ENCODE data around the gene WNT6. TPM values are rescaled to one million over a fixed set of nuclear protein-coding genes. Genes with fewer than 3 reads are reported as not detected.

Gene WNT6
- polyA plus RNA-seq, 4 donors, result 0.20 to 1.9 (median 0.43) TPM

GRCh38 chr2:218920504-218920903 lies 60.9 kb downstream of the WNT6 start:
- DNase-seq (ENCODE audit: low read depth in 4 of 4, low spot score in 3 of 4), result no peak

Other genes starting within 250 kb of the WNT6 start
- gene ZNF142, start 200.2 kb upstream of the WNT6 start, polyA plus RNA-seq (ENCODE audit: insufficient read length in 4 of 4), result 10 to 100 TPM; 15.9 to 23.9 (median 18.6) TPM
- gene BCS1L, start 200.1 kb upstream of the WNT6 start, polyA plus RNA-seq (ENCODE audit: insufficient read length in 4 of 4), result 10 to 100 TPM; 36.4 to 60.4 (median 47.9) TPM
- gene RNF25, start 187.8 kb upstream of the WNT6 start, polyA plus RNA-seq (ENCODE audit: insufficient read length in 4 of 4), result 10 to 100 TPM; 43.0 to 50.2 (median 44.5) TPM
- gene STK36, start 187.7 kb upstream of the WNT6 start, polyA plus RNA-seq (ENCODE audit: insufficient read length in 4 of 4), result 100 to 1,000 TPM in 1 of 4 donors, 10 to 100 TPM in 3; 61.2 to 119 (median 68.6) TPM
- 10 to 100 TPM; 18.9 to 42.3 (median 34.7) TPM for gene TTLL4, start 149.0 kb upstream of the WNT6 start, polyA plus RNA-seq (ENCODE audit: insufficient read length in 4 of 4)
- 10 to 100 TPM; 10.6 to 52.6 (median 42.3) TPM for gene CYP27A1, start 77.7 kb upstream of the WNT6 start, polyA plus RNA-seq (ENCODE audit: insufficient read length in 4 of 4)
- not detected for gene PRKAG3, start 28.0 kb upstream of the WNT6 start, polyA plus RNA-seq (ENCODE audit: insufficient read length in 4 of 4)
- gene WNT10A, start 21.0 kb downstream of the WNT6 start, polyA plus RNA-seq (ENCODE audit: insufficient read length in 4 of 4), result 1 to 10 TPM in 2 of 4 donors, under 1 TPM in 2; 0.08 to 1.5 (median 0.96) TPM
- under 1 TPM in 3 of 4 donors, not detected in 1; 0.08 to 0.14 (median 0.14) TPM for gene CDK5R2, start 99.9 kb downstream of the WNT6 start, polyA plus RNA-seq (ENCODE audit: insufficient read length in 4 of 4)
- under 1 TPM in 3 of 4 donors, not detected in 1; 0.11 to 0.46 (median 0.11) TPM for gene FEV, start 125.4 kb downstream of the WNT6 start, polyA plus RNA-seq (ENCODE audit: insufficient read length in 4 of 4)
- not detected for gene CRYBA2, start 133.6 kb downstream of the WNT6 start, polyA plus RNA-seq (ENCODE audit: insufficient read length in 4 of 4)
- gene CFAP65, start 181.7 kb downstream of the WNT6 start, polyA plus RNA-seq (ENCODE audit: insufficient read length in 4 of 4), result under 1 TPM; 0.20 to 0.43 (median 0.27) TPM
- gene IHH, start 201.1 kb downstream of the WNT6 start, polyA plus RNA-seq (ENCODE audit: insufficient read length in 4 of 4), result 1 to 10 TPM in 2 of 4 donors, under 1 TPM in 2; 0.12 to 2.5 (median 1.2) TPM

All from left renal pelvis (tissue), 4 donors.